Measurements from ENCODE around the gene MSN. TPM values are rescaled to one million over a fixed set of nuclear protein-coding genes. Genes with fewer than 3 reads are reported as not detected.

MSN gene
- polyA plus RNA-seq, 2 donors = 32.9 to 50.4 TPM

DNA sequence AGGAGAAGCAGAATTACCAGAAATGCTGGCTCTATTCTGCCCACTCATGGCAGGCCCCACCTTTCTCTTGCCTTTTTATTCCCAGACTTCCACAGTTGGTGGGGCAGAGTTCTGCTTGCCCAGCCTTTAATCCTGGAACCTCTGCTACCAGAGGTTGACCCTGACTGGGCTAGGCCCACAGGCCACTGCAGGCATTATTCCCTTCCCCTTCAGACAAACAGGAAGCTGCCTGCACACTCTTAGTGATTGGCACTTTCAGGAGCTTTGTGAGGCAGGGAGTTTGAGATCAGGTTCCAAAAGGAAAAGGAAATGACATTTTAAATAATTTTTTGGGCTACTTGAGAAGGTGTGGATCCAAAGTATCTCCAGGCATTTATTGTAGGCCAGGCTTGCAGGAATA lies 18.8 kb downstream of the MSN start:
- Histone ChIP-seq H3K9me3 (ENCODE audit: control insufficient read depth in 2 of 2, insufficient read depth in 1 of 2, low read depth in 1 of 2, low read length in 1 of 2) (no peaks in the 10 kb centered on the region), H3K4me3 (ENCODE audit: low read depth in 1 of 2, low read length in 2 of 2) (no peak overlapping the region), H3K36me3 (ENCODE audit: control insufficient read depth in 2 of 2, insufficient read depth in 2 of 2, low read length in 1 of 2) (no peaks in the 10 kb centered on the region), H3K27ac (ENCODE audit: low read depth in 2 of 2, low read length in 1 of 2) (peak overlapping the region; percentile 12 to 40), H3K27me3 (ENCODE audit: control insufficient read depth in 1 of 2, insufficient read depth in 2 of 2, low read length in 2 of 2) (no peaks in the 10 kb centered on the region), H3K4me1 (ENCODE audit: control insufficient read depth in 2 of 2, insufficient read depth in 2 of 2, low read length in 1 of 2) (peaks cover 0 to 5% of the 10 kb centered on the region in 2 donors)

DNA sequence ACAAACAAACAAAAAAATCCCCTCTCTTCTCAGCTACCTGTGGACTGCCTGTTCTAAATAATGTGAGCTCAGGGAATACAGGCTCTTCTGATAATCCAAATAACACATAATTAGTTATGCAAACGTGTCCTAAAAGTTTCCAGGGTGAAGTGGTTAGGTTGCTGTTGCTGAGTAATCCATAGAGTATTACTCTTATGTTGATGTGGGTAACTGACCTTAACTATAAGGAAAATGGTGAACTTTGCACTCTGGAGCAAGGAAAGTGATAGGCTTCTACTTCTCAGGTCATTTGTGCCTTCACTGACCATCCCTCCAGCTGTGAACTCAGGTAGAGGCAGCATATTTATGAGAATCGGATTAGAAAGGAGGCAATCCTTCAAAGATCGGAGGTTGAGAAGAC lies 19.9 kb downstream of the MSN start:
- Histone ChIP-seq H3K4me1 (ENCODE audit: control insufficient read depth in 2 of 2, insufficient read depth in 2 of 2, low read length in 1 of 2) (peaks cover 0 to 5% of the 10 kb centered on the region in 2 donors), H3K36me3 (ENCODE audit: control insufficient read depth in 2 of 2, insufficient read depth in 2 of 2, low read length in 1 of 2) (no peaks in the 10 kb centered on the region), H3K27me3 (ENCODE audit: control insufficient read depth in 1 of 2, insufficient read depth in 2 of 2, low read length in 2 of 2) (no peaks in the 10 kb centered on the region), H3K27ac (ENCODE audit: low read depth in 2 of 2, low read length in 1 of 2) (no peak overlapping the region), H3K9me3 (ENCODE audit: control insufficient read depth in 2 of 2, insufficient read depth in 1 of 2, low read depth in 1 of 2, low read length in 1 of 2) (no peaks in the 10 kb centered on the region), H3K4me3 (ENCODE audit: low read depth in 1 of 2, low read length in 2 of 2) (no peak overlapping the region)
- 59 to 71% methylated on average over 3 of the region's 3 CpGs for WGBS, 2 donors

DNA sequence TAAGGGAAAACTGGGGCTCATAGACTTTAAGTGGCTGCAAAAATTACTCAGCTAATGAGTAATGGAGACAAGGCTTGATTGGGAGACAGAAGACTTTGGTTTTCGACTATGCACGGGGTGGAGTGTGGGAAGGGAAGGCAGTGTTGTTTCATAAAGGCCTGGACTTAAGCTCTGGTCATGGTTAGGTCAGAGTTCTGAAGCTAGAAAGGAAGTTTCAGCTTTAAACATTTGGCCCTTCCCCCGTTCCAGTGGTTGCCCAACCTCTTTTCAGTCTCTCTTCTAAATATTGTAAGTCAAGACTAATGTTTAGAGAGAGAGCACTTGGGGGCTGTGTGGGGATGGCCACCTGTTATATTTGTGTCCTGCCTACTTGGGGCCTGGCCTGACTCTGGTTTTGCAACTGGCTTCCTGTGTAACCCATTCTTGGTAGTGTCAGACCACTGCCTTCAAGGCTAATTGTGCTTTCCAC lies 21.0 kb downstream of the MSN start:
- 35 to 45% methylated on average over 3 of the region's 3 CpGs for WGBS, 2 donors
- Histone ChIP-seq H3K4me1 (ENCODE audit: control insufficient read depth in 2 of 2, insufficient read depth in 2 of 2, low read length in 1 of 2) (peaks cover 0 to 5% of the 10 kb centered on the region in 2 donors), H3K36me3 (ENCODE audit: control insufficient read depth in 2 of 2, insufficient read depth in 2 of 2, low read length in 1 of 2) (no peaks in the 10 kb centered on the region), H3K4me3 (ENCODE audit: low read depth in 1 of 2, low read length in 2 of 2) (no peak overlapping the region), H3K27ac (ENCODE audit: low read depth in 2 of 2, low read length in 1 of 2) (peak overlapping the region; percentile 42 to 68), H3K27me3 (ENCODE audit: control insufficient read depth in 1 of 2, insufficient read depth in 2 of 2, low read length in 2 of 2) (no peaks in the 10 kb centered on the region), H3K9me3 (ENCODE audit: control insufficient read depth in 2 of 2, insufficient read depth in 1 of 2, low read depth in 1 of 2, low read length in 1 of 2) (no peaks in the 10 kb centered on the region)

DNA sequence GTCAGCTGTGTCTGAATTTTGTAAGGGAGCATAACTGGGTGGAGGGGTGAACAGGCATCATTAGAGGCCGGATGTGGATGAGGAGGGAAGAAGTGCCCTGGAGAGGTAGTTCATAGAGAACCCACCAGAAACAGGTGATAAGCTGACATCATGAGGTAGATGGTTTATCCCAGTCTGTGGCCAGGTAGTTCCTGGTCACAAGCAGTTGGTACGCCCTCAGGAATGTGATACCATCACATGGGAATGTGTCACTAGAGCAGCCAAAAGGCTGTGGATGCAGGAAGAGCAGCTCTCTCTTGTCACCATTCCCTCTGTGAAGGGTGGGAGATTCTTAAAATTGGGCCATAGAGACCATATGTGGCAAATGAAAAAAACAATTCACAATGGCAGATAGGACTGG lies 21.9 kb downstream of the MSN start:
- no peaks in the 10 kb centered on the region for H3K36me3 ChIP-seq (ENCODE audit: control insufficient read depth in 2 of 2, insufficient read depth in 2 of 2, low read length in 1 of 2)
- no peak overlapping the region for H3K4me3 ChIP-seq (ENCODE audit: low read depth in 1 of 2, low read length in 2 of 2)
- WGBS, 2 donors = 68 to 91% methylated on average over 2 of the region's 2 CpGs
- no peaks in the 10 kb centered on the region for H3K9me3 ChIP-seq (ENCODE audit: control insufficient read depth in 2 of 2, insufficient read depth in 1 of 2, low read depth in 1 of 2, low read length in 1 of 2)
- H3K27ac ChIP-seq (ENCODE audit: low read depth in 2 of 2, low read length in 1 of 2) = no peak overlapping the region
- peaks cover 0 to 5% of the 10 kb centered on the region in 2 donors for H3K4me1 ChIP-seq (ENCODE audit: control insufficient read depth in 2 of 2, insufficient read depth in 2 of 2, low read length in 1 of 2)
- no peaks in the 10 kb centered on the region for H3K27me3 ChIP-seq (ENCODE audit: control insufficient read depth in 1 of 2, insufficient read depth in 2 of 2, low read length in 2 of 2)

DNA sequence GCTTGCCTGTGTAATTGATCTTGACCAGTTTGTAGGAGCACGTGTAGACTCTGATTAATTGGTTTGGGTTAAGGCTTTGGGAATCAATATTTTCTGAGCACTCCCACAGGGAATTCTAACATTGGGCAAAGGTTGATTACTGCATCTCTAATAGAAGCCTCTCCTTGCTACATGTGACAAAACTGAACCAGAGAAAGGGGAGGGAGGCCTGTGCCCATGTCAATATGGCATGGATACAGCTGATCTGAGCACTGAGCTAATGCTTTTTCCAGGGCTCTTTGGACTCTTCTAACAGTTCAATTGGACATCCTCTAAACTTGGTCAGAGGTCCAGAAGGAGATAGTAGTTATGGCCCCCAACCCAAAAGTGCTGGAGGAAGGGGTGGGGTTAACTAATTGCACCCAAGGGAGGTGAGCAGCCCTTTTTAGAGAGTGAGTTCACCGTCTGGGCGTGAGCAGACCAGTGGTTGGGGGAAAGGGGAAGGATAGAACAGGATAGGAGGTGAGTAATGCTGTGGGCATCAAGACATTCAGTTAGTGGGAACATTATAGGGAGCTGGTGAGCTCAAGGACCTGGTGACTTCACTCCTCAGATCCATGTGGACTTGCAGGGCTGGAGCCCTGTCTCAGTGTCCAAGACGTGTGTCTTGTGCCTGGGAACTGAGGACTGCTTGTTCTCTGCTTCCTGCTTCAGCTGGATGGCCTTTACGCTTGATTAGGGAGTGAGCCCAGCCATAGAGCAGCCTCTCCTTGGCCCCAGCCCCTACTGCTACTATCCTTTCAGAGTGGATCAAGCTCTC lies 22.8 kb downstream of the MSN start:
- 55 to 60% methylated on average over 5 of the region's 5 CpGs for WGBS, 2 donors
- Histone ChIP-seq H3K27me3 (ENCODE audit: control insufficient read depth in 1 of 2, insufficient read depth in 2 of 2, low read length in 2 of 2) (no peaks in the 10 kb centered on the region), H3K36me3 (ENCODE audit: control insufficient read depth in 2 of 2, insufficient read depth in 2 of 2, low read length in 1 of 2) (no peaks in the 10 kb centered on the region), H3K4me1 (ENCODE audit: control insufficient read depth in 2 of 2, insufficient read depth in 2 of 2, low read length in 1 of 2) (peaks cover 0 to 5% of the 10 kb centered on the region in 2 donors), H3K27ac (ENCODE audit: low read depth in 2 of 2, low read length in 1 of 2) (no peak overlapping the region), H3K4me3 (ENCODE audit: low read depth in 1 of 2, low read length in 2 of 2) (no peak overlapping the region), H3K9me3 (ENCODE audit: control insufficient read depth in 2 of 2, insufficient read depth in 1 of 2, low read depth in 1 of 2, low read length in 1 of 2) (no peaks in the 10 kb centered on the region)

DNA sequence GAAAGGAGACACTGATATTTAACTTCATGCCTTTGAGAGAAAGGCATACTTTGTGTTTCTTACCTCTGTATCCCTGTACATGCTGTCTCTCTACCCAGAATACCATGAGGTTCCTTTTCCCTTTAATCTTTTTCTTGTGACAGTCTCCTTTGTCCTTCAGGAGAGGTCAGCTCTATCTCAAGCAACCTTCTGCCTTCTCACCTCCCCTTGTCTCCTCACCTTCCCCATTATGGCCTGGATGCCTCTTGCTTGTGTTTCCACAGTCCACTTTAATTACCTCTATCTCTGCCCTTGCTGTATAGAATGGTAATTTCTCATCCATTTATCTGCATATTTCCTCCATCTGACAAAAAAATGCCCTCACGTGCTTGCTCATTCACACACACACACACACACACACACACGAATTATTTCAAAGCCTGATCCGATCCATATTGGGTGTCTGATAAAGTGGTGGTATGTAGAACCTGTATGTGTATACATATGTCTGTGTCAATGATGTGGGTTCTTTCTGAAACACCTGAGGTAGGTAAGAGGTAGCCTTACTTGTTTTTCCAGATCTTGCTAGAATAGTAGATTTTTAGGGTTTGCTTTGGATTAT lies 28.5 kb downstream of the MSN start:
- Histone ChIP-seq H3K4me3 (ENCODE audit: low read depth in 1 of 2, low read length in 2 of 2) (no peak overlapping the region), H3K9me3 (ENCODE audit: control insufficient read depth in 2 of 2, insufficient read depth in 1 of 2, low read depth in 1 of 2, low read length in 1 of 2) (no peaks in the 10 kb centered on the region), H3K27ac (ENCODE audit: low read depth in 2 of 2, low read length in 1 of 2) (no peak overlapping the region), H3K36me3 (ENCODE audit: control insufficient read depth in 2 of 2, insufficient read depth in 2 of 2, low read length in 1 of 2) (no peaks in the 10 kb centered on the region), H3K27me3 (ENCODE audit: control insufficient read depth in 1 of 2, insufficient read depth in 2 of 2, low read length in 2 of 2) (no peaks in the 10 kb centered on the region), H3K4me1 (ENCODE audit: control insufficient read depth in 2 of 2, insufficient read depth in 2 of 2, low read length in 1 of 2) (peaks cover 2% of the 10 kb centered on the region in 2 donors)
- 56 to 62% methylated on average over 3 of the region's 3 CpGs for WGBS, 2 donors

DNA sequence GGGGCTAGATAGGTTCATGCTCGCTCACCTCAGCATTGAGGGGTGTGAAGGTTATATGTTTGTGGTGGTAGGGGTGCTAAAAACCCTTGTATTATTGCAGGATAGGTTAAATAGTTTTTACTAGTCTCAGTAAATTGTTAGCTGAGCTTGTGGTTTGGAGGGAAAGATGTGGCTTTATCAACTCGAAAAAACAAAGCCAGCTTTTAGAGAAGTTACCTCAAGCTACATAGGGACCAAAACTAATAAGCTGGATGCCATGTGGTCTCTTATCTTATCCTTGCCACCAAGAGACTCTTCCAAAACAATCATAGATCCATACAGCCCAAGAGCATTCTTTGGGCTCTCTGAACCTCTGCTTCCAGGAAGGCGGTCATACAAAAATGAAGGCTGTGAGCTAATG lies 29.2 kb downstream of the MSN start:
- H3K9me3 ChIP-seq (ENCODE audit: control insufficient read depth in 2 of 2, insufficient read depth in 1 of 2, low read depth in 1 of 2, low read length in 1 of 2) = no peaks in the 10 kb centered on the region
- H3K4me1 ChIP-seq (ENCODE audit: control insufficient read depth in 2 of 2, insufficient read depth in 2 of 2, low read length in 1 of 2) = peaks cover 2% of the 10 kb centered on the region in 2 donors
- H3K4me3 ChIP-seq (ENCODE audit: low read depth in 1 of 2, low read length in 2 of 2) = no peak overlapping the region
- no peaks in the 10 kb centered on the region for H3K27me3 ChIP-seq (ENCODE audit: control insufficient read depth in 1 of 2, insufficient read depth in 2 of 2, low read length in 2 of 2)
- 50 to 67% methylated on average over 3 of the region's 3 CpGs for WGBS, 2 donors
- peak overlapping the region in 1 of 2 donors; percentile 21 for H3K27ac ChIP-seq (ENCODE audit: low read depth in 2 of 2, low read length in 1 of 2)
- H3K36me3 ChIP-seq (ENCODE audit: control insufficient read depth in 2 of 2, insufficient read depth in 2 of 2, low read length in 1 of 2) = no peaks in the 10 kb centered on the region

DNA sequence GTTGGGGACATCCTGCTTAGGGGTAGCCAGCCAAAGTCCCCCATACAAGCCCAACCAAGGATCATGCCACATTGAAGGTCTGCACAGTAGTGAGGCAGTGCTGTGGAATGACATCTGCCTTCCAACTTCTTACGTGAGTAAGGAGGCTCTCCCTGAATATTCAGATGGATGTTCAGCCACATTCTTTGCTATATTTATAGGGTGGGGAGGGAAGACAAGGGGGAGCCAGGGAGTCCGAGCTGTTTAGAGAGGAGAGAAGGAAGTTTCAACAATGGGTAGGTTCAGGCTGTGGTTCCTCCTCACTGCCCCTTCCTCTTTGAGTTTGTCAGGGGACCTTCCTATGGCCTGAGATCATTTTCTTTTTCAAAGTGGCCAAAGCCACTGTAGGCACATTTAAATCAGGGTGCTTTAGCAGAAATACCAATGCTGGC lies 29.8 kb downstream of the MSN start:
- Histone ChIP-seq H3K36me3 (ENCODE audit: control insufficient read depth in 2 of 2, insufficient read depth in 2 of 2, low read length in 1 of 2) (no peaks in the 10 kb centered on the region), H3K27ac (ENCODE audit: low read depth in 2 of 2, low read length in 1 of 2) (peak overlapping the region; percentile 47 to 67), H3K27me3 (ENCODE audit: control insufficient read depth in 1 of 2, insufficient read depth in 2 of 2, low read length in 2 of 2) (no peaks in the 10 kb centered on the region), H3K9me3 (ENCODE audit: control insufficient read depth in 2 of 2, insufficient read depth in 1 of 2, low read depth in 1 of 2, low read length in 1 of 2) (no peaks in the 10 kb centered on the region), H3K4me1 (ENCODE audit: control insufficient read depth in 2 of 2, insufficient read depth in 2 of 2, low read length in 1 of 2) (peaks cover 2% of the 10 kb centered on the region in 2 donors), H3K4me3 (ENCODE audit: low read depth in 1 of 2, low read length in 2 of 2) (no peak overlapping the region)
- 40 to 59% methylated on average over 2 of the region's 2 CpGs for WGBS, 2 donors

DNA sequence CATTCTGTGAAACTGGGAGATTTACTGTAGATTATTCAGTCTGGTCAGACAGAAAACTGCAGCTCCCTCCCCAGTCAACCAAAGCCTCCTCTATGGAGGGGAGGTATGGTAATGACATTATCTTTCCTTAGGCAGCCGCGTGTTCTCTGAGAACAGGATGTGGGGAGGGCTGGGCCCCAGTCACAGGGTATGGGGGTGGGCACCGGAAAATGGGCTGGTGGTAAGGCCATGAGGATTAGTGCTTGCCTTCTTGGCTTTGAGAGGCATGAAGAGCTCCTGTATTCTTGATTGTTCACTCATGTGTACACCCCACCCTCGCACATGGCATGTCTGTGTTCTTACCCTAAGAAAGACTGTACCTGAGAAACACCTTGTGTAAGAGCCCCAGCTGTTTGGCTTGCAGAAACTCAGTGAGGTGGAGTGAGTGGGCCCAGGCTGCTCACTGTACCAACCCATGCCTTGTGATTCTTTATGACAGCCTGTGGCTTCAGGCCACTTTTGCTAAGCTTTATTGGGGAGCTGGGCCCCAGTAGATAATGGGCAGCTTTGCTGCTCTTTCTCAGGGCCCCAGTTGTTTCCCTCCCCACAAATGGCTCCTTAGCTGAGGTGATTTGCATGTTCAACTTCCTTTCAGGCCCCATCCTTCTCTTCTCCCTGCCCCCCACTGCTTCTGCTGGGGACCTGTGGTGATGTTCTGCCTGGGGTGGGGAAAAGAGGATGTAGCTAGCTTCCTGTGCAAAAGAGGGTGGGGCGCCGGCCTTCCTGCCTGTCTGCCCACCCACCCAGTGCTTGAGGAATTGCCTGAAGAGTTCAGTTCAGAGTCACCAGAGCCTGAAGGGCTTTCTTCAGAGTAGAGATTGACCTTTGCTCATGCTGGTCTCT lies 30.7 kb downstream of the MSN start:
- peaks cover 2% of the 10 kb centered on the region in 2 donors for H3K4me1 ChIP-seq (ENCODE audit: control insufficient read depth in 2 of 2, insufficient read depth in 2 of 2, low read length in 1 of 2)
- no peaks in the 10 kb centered on the region for H3K9me3 ChIP-seq (ENCODE audit: control insufficient read depth in 2 of 2, insufficient read depth in 1 of 2, low read depth in 1 of 2, low read length in 1 of 2)
- 53 to 68% methylated on average over 6 of the region's 6 CpGs for WGBS, 2 donors
- H3K4me3 ChIP-seq (ENCODE audit: low read depth in 1 of 2, low read length in 2 of 2) = no peak overlapping the region
- H3K27ac ChIP-seq (ENCODE audit: low read depth in 2 of 2, low read length in 1 of 2) = peak overlapping the region; percentile 45 to 47
- no peaks in the 10 kb centered on the region for H3K36me3 ChIP-seq (ENCODE audit: control insufficient read depth in 2 of 2, insufficient read depth in 2 of 2, low read length in 1 of 2)
- no peaks in the 10 kb centered on the region for H3K27me3 ChIP-seq (ENCODE audit: control insufficient read depth in 1 of 2, insufficient read depth in 2 of 2, low read length in 2 of 2)
